Cardiac fibroblast (primary cell): Measurements from ENCODE around the gene TTLL12.

ENCODE experiments used
- DNase-seq, 2 donors: peaks; one replicate each; pipeline versions ENCODE4 v3.0.0 to v3.0.0-alpha.2; 2010; ENCODE audit warnings: low read depth in 2 of 2
- H3K4me3 ChIP-seq, 2 donors: replicated peaks in 1 of 2; 1 replicate in 1 of 2; 2 replicates in 1 of 2; pipeline ENCODE4 v1.5.1; 2011; ENCODE audit warnings: low read depth in 2 of 2, low read length in 2 of 2, mild to moderate bottlenecking in 2 of 2, moderate library complexity in 1 of 2
- TF ChIP-seq, protein P1 (sequence below): IDR thresholded peaks from one replicate; pipeline ENCODE4 v1.5.1; 2011; ENCODE audit warnings: low read depth, mild to moderate bottlenecking, low read length, inconsistent platforms

Gene TTLL12

DNA sequence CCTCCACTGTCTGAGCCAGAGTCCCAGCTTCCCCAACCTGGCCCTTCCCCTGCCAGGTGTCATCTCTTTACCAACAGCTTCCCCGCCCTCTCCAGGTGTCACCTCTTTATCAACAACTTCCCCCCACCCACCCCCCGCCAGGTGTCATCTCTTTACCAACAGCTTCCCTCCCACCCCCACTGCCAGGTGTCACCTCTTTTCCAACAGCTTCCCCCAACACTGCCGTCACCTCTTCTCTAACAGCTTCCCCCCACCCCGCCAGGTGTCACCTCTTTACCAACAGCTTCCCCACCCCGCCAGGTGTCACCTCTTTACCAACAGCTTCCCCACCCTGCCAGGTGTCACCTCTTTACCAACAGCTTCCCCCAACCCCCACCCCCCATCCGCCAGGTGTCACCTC lies 29.8 kb upstream of the TTLL12 start:
- no peak overlapping the region for H3K4me3 ChIP-seq
- no peak for DNase-seq
- TF ChIP-seq, protein P1, sequence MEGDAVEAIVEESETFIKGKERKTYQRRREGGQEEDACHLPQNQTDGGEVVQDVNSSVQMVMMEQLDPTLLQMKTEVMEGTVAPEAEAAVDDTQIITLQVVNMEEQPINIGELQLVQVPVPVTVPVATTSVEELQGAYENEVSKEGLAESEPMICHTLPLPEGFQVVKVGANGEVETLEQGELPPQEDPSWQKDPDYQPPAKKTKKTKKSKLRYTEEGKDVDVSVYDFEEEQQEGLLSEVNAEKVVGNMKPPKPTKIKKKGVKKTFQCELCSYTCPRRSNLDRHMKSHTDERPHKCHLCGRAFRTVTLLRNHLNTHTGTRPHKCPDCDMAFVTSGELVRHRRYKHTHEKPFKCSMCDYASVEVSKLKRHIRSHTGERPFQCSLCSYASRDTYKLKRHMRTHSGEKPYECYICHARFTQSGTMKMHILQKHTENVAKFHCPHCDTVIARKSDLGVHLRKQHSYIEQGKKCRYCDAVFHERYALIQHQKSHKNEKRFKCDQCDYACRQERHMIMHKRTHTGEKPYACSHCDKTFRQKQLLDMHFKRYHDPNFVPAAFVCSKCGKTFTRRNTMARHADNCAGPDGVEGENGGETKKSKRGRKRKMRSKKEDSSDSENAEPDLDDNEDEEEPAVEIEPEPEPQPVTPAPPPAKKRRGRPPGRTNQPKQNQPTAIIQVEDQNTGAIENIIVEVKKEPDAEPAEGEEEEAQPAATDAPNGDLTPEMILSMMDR, result no peak

DNA sequence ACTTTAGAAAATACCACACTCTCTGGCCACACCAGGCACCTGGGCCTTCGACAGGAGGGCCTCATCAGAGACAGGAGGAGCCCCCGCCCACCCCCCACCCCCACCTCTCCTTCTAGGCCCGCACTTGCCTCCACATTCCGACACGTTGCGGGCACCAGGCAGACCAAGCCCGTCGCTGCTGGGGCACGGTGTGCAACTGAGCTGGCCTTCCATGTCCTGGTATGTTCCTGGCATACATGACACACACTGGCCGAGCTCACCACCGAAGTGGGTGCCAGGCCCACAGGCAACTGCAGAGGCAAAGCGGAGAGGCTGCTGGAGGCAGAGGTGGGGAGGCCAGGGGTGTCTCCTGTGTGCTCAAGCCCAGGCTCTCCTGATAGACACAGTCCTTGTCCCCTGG lies 27.0 kb upstream of the TTLL12 start:
- TF ChIP-seq, protein P1, result no peak

DNA sequence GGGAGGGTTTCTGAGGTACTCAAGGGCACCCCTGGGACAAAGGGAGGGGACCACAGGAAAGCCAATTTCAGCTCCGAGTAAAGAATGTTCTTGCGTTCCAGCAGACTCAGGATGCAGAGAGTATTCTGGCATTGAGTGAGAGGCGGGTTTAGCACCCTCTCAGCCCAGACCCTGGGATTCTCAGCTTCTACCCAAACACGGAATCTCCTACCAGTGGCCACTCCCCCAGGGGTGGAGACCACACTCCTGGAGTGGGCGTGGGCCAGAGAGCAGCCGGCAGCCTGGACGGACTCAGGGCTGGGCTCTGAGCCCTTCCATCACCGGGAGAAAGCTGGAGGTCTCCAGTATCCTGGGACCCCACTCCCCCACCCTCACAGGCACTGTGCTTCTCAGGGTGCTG lies 26.1 kb upstream of the TTLL12 start:
- H3K4me3 ChIP-seq, result no peak overlapping the region
- TF ChIP-seq, protein P1, result no peak
- DNase-seq, result no peak

More for the DNA sequence above, 27.0 kb upstream of the TTLL12 start:
- no peak for DNase-seq
- H3K4me3 ChIP-seq, result no peak overlapping the region

DNA sequence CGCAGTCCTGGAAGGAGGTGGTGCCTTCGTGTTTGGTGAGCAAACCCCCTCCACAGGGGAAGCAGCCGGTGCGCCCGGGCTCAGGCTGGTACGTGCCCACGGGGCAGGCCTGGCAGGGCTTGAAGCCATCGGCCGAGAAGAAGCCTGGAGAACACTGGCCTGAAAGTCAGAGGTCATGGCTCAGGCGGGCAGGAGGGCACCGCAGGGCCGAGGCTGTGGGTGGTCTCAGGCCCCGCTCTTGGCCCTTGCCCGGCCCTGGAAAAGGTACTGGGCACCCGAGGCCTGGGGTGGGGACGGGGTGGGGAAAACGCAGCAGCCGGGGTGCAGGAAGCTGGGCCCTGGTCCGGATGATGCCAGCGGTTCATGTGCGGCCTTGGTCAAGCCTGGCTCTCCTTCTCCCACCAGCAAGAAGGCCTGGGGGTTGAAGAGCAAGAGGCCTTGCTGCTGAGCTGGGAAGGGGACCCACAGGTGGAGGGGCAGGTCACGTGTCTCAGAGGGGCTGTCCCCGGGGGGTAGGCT lies 25.6 kb upstream of the TTLL12 start:
- H3K4me3 ChIP-seq, result no peak overlapping the region
- TF ChIP-seq, protein P1, result no peak
- no peak for DNase-seq

DNA sequence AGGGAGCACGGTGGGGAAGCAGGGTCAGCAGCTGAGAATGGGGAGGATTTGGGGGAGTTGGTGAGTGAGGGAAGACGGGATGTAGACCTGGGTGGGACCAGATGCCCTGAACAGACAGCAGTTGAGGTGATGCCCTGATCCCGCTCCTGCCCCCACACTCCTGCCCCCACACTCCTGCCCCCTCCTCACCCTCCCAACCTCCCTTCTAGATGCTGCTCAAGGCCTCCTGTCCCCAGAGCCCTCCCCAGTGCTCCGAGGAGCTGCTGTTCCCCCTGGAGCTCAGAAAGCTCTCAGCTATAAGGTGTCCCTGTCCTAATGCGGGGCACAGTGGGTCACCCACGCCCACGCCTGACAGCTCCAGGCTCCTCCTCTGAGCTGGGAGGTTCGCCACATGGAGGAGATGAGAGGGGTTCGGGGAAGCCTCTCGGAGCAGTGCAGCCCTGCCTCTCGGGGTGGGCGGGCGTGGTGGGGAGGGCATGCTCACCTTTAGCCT lies 25.1 kb upstream of the TTLL12 start:
- no peak overlapping the region for H3K4me3 ChIP-seq
- TF ChIP-seq, protein P1, result no peak
- DNase-seq, result no peak

DNA sequence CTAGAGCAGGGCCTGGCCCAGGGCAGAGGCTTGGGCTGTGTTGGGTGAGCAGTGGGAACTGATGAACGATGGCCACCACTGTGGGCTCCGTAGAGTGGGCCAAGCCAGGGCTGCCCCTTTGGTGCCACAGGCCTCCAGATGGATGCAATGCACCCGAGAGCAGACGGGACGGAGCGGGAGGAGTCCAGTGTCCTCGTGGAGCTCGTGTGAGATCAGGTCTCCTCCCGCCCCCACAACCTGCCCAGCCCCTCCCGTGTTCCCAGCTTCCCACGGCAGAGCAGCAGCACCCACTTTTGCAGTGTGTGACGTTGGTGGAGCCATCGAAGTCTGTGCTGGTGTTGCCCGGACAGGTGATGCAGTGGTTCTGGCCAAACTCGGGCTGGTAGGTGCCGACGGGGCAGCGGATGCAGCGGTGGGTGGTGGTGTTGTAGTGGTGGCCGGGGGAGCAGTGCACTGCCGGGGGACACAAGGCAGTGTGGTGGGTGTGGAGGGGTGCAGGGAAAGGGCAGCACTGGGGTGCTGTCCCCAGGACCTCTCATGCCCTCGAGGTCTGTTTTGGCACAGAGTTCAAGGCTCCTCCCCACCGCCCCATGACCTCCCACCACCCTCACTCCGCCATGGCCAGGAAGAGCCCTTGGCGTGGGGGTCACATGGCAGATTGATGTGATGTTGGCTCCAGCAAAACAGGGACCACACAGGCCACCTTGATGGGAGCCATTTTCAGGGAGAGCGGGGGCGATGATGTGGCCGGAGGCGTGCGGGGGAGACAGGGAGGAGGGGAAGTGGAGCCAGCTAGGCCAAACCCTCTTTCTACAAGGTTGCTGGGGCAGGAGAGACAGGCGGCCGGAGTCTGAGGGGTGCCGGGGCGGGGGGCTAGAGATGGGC lies 23.9 kb upstream of the TTLL12 start:
- TF ChIP-seq, protein P1, result no peak
- DNase-seq, result no peak
- no peak overlapping the region for H3K4me3 ChIP-seq
